ENCODE results near the gene TSPEAR.

DNA sequence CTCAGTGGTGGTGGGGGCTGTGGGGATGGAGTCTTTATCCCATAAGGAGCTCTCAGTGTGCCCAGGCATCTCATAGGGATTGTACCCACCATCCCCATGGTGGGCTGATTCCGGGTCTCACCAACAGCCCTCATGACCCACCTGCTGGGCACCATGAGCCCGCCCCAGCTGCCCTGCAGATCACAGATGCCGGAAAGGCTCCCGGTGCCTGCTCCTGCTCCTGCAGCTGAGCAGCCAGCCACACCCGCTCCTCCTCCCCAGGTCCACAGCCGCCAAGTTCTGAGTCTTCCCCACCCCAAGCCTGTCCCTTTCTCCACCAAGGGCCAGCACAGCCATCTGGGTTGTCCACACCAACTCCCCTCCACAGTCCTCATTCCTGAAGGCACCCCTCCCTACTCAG, 15.5 kb upstream of the TSPEAR start:
- TF ChIP-seq POLR2A (IDR thresholded peaks at IDR 0.05) (no peak), POLR2AphosphoS5 (IDR thresholded peaks at IDR 0.05) (no peak), EP300 (IDR thresholded peaks at IDR 0.05) (no peak)
- TF ChIP-seq, protein P1, sequence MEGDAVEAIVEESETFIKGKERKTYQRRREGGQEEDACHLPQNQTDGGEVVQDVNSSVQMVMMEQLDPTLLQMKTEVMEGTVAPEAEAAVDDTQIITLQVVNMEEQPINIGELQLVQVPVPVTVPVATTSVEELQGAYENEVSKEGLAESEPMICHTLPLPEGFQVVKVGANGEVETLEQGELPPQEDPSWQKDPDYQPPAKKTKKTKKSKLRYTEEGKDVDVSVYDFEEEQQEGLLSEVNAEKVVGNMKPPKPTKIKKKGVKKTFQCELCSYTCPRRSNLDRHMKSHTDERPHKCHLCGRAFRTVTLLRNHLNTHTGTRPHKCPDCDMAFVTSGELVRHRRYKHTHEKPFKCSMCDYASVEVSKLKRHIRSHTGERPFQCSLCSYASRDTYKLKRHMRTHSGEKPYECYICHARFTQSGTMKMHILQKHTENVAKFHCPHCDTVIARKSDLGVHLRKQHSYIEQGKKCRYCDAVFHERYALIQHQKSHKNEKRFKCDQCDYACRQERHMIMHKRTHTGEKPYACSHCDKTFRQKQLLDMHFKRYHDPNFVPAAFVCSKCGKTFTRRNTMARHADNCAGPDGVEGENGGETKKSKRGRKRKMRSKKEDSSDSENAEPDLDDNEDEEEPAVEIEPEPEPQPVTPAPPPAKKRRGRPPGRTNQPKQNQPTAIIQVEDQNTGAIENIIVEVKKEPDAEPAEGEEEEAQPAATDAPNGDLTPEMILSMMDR (IDR thresholded peaks at IDR 0.05) = no peak
